GM18951 (cell line): ENCODE results near the gene CALY.
"Not testable (repeated sequence)": the region's sequence is repeated elsewhere in the genome, so short reads cannot be mapped to it uniquely, and the experiment has no call there.

ENCODE experiments used
- POLR2A ChIP-seq: IDR thresholded peaks from 4 replicates; pipeline ENCODE4 v1.6.1; 2011; ENCODE audit warnings: mild to moderate bottlenecking; ENCODE audit not compliant: insufficient read length, insufficient read depth; ENCODE audit errors: extremely low read depth
- in situ Hi-C: fragments of 300-500 bp; cut with MboI; formaldehyde crosslinking; loops from one replicate; pipeline ENCODE4 v1.12.0; 2022; ENCODE audit warnings: low sequenced_read_pairs, mixed read lengths, inconsistent platforms; ENCODE audit not compliant: unreplicated experiment

Gene CALY

DNA sequence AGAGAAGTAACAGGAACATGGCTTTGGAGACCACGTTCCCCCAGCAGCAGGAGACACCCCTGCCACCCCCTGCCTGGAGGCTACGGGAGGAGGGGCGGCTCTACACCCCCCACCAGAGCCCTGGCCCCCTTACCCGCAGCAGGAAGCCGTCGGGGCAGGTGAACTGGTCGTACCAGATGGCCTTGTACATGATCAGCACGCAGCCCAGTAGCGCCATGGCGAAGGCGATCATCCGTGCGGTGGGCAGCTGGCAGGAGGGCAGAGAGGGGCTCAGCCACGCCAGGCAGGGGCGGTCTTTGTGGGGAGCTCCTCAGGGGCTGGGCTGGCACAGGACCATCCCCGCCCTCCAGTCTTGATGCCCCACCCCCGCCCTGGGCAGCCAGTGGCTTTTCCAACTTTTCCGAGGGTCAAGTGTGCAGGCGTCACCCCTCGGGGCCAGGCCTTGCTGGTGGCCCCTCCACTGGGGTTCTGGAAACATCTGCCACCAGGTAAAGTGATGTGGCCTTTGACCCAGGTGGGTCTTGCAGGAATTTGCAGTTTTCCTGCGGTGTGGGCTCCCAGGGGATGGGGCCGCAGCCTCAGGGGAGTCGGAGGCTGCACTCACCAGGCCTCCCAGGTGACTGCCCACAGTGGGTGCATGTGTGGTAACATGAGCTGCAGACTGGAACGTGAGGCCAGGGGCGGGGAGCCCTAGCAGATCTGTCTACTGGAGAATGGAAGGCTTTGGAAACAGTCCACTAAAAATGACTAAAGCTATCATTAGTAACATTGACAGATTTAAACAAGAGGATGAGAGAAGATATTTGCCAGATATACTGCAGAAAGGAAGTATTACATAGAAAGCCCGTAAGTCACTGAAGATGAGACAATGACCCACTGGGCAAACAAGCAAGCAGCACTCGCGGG is 9.7 kb downstream of the CALY start:
- TF ChIP-seq POLR2A: no peak
- in situ Hi-C loops: no loop called here

DNA sequence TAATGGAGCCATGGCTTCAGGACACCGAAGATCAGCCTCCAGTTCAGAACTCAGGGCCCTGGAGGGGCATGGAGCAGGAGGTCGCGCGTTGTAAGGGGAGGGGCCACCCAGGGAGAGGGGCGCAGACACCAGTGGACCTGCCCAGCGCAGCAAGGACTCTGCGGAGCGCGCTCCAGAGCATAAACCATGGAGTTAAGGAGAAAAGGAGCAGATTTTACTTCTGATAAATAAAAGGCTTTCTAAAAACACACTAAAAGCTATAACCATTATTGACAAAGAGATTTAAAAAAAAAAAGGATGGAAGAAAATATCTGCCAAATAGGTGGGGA is 10.5 kb downstream of the CALY start:
- no peak for TF ChIP-seq POLR2A
- in situ Hi-C loops: no loop called here

DNA sequence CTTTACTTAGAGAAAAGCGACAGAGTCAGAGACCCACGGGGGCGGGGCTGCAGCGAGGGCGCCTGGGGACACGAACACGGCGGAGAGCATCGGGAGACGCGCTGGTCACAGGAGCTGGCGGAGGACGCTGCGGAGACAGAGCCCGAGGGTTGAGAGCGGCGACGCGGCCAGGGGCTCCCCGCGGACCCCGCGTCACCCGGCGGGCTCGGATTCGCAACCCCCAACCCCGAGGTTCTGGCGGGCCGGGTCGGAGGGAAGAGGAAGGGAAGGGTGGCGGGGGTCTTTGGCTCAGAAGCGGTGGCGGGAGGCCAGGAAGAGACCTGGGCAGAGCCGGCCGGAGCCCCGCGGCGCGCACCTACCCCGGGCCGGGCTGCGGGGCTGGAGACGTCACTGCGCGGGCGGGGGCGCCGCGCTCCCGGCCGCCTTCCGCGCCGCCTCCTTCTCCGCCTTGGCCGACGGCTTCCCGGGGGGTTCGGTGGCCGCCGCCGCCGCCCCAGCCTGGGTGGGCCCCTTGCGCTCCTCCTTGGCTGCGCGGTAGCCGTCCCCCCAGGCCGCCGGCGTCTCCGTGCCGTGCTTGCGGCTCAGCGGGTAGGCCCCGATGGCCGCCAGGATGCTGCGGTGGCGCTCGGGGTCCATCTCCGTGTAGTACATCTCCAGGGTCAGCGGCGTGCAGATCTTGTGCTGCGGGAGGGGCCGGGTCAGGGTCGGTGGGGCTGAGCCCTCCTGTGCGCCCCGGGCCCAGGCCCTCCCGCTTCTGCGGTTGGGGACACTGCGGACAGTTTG is 11.1 kb downstream of the CALY start:
- TF ChIP-seq POLR2A: no peak
- in situ Hi-C loops: no loop called here

DNA sequence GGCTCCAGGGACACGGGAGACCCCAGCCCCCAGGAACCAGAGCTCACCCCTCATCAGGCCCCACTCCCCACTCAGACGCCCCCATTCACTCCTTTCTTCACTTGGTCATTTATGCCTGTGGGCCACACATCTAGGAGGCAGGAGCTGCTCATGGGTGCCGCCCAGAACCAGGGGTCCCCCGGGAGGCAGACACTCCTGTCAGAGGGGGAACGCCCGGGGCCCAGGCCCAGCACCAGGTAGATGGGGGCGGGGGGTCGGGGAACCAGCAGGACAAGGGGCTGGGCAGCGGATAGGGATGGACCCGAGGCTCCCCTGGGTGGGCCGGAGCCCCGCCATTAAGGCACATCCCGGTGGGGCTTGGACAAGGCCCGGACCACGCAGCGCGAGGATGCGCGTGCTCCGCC is 11.8 kb downstream of the CALY start:
- no peak for TF ChIP-seq POLR2A
- in situ Hi-C loops: no loop called here

DNA sequence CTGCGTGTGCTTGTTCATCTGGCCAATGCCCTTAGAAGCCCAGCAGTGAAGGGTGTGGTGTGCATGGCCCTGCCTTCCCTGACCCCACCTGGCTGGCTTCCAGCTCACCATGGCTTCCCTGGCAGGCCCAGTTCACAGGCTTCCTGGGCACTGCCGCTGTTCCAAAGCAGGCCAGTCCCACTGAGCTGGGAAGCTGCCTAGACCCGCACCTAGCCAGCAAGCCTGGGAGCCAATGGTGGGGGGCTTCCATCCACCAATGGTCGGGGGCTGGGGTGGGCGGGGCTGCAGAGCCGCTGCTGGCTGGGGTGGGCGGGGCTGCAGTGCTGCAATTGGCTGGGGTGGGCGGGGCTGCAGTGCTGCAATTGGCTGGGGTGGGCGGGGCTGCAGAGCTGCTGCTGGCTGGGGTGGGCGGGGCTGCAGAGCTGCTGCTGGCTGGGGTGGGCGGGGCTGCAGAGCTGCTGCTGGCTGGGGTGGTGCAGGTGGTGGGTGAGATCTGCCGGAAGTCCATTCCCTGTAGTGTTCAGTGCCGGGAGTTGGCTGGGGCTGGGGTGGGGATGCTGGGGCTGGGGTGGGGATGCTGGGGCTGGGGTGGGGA is 12.4 kb downstream of the CALY start:
- TF ChIP-seq POLR2A: no peak
- in situ Hi-C loops: no loop called here

DNA sequence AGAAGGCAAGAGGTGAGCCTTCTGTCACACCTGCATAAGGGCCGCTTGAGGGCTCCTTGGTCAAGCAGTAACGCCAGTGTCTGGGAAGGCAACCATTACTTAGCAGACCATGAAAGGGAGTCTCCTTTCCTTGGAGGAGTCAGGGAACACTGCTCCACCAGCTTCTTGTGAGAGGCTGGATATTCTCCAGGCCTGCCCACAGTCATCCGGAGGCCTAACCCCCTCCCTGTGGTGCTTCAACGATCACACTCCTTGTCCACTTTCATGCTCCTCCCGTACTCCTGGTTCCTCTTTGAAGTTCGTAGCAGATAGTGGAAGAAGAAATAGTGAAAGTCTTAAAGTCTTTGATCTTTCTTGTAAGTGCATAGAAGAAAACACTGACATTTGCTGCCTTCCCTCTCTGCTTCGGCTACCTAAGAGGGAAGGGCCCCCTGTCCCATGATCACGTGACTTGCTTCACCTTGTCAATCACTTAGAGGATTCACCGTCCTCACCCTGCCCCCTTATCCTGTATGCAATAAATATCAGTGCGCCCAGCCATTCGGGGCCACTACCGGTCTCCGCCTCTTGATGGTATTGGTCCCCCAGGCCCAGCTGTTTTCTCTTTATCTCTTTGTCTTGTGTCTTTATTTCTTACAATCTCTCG is 14.5 kb downstream of the CALY start:
- in situ Hi-C loops: not testable (repeated sequence)

DNA sequence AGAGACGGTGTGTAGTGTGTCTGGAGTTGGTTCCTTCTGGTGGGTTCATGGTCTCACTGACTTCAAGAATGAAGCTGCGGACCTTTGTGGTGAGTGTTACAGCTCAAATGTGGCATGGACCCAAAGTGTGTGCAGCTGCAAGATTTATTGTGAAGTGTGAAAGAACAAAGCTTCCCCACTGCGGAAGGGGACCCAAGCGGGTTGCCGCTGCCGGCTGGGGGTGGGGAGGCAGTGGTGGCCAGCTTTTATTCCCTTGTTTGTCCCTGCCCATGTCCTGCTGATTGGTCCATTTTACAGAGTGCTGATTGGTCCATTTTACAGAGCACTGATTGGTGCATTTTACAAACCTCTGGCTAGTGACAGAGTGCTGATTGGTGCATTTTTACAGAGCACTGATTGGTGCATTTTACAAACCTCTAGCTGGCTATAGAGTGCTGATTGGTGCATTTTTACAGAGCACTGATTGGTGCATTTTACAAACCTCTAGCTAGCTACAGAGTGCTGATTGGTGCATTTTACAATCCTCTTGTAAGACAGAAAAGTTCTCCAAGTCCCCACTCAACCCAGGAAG is 15.8 kb downstream of the CALY start:
- in situ Hi-C loops: not testable (repeated sequence)

DNA sequence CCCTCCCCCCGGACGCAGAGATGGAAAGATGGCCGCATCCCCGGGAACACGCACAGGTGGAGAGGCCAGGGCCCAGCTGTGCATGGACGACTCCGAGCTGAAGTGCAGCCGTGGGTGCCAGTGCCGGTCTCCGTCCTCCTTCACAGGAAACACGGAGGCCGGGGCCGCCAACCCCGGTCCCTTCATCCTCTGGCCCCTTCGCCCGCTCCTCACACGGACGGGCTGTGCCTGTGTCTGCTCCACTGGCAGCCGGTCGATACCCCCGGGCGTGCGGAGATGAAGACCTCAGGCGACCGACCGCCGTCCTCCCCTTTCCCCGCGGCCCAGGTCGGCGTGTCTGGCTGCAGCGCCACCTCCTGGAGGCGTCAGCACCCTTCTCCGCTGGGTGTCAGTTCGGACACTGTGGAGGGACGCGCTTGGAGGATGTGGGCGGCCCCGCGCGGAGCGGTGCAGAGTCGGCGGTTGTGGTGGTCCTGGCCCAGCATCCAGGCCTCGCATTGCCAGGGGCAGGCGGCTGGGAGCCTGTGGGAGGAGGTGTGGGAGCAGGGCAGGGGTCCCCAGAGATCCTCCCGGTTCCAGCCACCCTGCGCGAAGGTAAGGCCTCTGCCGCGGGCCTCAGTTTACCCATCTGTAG is 18.1 kb downstream of the CALY start:
- no peak for TF ChIP-seq POLR2A
- in situ Hi-C loops: no loop called here

DNA sequence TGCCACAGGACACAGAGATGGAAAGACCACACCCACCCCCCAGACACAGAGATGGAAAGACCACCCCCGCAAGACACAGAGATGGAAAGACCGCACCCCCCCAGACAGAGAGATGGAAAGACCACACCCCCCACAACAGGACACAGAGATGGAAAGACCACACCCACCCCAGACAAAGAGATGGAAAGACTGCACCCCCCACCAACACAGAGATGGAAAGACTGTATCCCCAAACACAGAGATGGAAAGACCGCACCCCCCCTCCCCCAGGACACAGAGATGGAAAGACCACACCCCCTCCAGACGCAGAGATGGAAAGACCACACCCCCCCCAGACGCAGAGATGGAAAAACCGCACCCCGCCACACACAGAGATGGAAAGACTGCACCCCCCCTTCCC is 20.0 kb downstream of the CALY start:
- in situ Hi-C loops: no loop called here
- TF ChIP-seq POLR2A: no peak

DNA sequence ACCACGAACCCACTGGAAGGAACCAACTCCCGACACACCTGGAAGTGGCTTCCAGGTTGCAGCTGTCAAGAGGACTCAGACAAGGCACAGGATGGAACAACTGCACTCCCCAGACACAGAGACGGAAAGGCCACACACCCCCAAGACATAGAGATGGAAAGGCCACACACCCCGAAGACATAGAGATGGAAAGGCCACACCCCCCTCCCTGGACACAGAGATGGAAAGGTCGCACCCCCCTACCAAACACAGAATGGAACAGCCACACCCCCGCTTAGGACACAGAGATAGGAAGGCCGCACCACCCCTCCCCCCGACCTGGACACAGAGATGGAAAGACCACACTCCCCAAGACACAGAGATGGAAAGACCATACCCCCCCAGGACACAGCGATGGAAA is 20.4 kb downstream of the CALY start:
- no peak for TF ChIP-seq POLR2A
- in situ Hi-C loops: no loop called here

DNA sequence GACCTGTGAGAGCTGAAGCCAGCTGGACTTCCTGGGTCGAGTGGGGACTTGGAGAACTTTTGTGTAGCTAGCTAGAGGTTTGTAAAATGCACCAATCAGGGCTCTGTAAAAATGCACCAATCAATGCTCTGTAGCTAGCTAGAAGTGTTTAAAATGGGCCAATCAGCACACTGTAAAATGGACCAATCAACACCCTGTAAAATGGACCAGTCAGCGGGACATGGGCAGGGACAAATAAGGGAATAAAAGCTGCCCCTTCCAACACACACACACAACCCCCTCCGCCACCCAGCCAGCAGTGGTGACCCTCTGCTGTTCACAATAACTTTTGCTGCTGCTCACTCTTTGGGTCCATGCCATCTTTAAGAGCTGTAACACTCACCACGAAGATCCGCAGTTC is 20.8 kb downstream of the CALY start:
- in situ Hi-C loops: no loop called here
- no peak for TF ChIP-seq POLR2A

DNA sequence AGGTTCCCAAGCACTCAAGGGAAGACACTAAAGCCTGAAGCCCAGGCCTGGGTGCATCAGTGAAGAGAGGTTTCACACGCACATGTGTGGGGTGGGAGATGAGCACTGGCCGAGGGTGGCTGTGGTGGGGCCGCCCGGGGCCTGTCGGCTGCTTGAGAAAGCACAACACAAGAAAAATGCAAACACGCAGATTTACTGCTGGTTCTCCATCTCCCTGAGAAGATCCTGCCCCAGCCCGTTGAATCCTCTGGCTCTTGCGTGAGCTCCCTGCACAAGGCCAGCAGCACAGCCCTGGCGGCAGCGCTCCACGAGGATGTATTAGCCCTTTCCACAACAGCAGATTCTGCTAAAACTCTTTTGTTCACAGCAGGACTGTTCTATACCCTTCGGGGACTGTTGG is 21.8 kb downstream of the CALY start:
- TF ChIP-seq POLR2A: no peak
- in situ Hi-C loops: no loop called here

DNA sequence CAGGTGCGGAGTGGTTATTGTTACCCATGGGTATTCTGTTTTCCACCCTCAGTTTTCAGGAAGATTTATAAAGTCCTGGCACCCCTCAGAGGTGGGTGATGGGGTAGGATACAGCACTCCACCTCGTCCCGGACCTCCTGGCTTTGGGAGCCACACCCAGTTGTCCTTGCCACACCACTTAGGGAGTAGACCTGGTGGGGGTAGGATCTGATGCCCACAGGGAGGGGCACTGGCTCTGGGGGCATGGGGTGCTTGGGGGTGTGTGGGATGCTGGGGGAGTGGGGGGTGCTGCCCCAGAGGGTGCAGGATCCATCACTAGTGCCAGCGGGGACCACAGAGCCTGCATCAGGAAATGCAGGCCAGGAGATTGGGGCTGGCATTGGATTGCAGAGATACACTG is 23.5 kb downstream of the CALY start:
- TF ChIP-seq POLR2A: no peak
- in situ Hi-C loops: no loop called here

DNA sequence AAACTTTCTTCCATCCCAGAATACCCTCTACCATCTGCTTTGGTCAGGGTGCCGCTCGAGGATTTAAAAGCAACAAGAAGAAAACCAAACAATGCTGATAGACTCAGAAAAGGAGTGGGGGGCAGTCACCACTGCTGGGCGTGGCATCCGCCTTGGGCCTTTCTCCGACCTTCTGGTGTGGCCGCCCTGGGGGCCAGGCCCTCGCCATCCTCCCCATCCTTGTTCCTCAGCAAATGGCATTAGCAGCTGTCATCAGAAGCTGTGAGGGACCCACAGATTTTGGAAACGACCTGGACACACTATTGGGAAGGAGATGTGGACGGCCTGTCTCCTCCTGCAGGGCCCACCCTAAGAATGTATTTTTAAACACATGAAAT is 23.9 kb downstream of the CALY start:
- in situ Hi-C loops: no loop called here
- TF ChIP-seq POLR2A: no peak
